Measurements from ENCODE around the gene HTR3D. TPM values are rescaled to one million over a fixed set of nuclear protein-coding genes. Genes with fewer than 3 reads are reported as not detected.

The HTR3D gene
- total RNA-seq, 1 experiment from 2014 or later: not detected

DNA sequence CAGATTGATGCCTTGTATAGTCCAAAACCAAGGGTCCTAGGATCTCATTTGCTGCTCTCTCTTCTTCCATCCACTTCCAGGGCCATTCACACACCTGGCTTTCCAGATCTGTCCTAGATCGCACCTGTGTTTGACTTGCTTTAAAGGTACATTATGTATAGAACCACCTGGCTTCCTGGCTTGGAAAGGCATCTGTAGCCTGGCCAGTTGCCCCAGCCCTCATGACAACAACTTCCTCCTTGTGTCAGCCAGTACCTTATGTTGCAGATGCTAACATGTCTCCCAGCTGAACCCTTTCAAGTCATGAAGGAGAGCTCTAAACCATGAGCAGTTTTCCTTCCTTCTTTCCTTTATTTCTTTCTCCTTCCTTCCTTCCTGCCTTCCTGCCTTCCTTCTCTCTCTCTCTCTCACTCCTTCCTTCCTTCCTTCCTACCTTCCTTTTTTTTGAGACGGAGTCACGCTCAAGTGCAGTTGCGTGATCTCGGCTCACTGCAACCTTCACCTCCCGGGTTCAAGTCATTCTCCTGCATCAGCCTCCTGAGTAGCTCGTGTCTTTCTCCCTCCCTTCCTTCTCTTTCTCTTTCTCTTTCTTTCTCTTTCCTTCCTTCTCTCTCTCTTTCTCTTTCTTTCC is 18.8 kb downstream of the HTR3D start (continued):
- TF ChIP-seq YY1 (IDR thresholded peaks at IDR 0.05; ENCODE audit: extremely low read depth, insufficient replicate concordance, low read depth, low read length) (no peak), POLR2A (IDR thresholded peaks at IDR 0.05; ENCODE audit: borderline replicate concordance, extremely low read depth, insufficient read depth, insufficient read length) (no peak), JUND (IDR thresholded peaks at IDR 0.05) (no peak), CBX3 (IDR thresholded peaks at IDR 0.05; ENCODE audit: low read depth) (no peak), SRF (IDR thresholded peaks at IDR 0.05; ENCODE audit: low read depth) (no peak), ELF1 (IDR thresholded peaks at IDR 0.05; ENCODE audit: borderline replicate concordance, low read depth) (no peak), SP1 (IDR thresholded peaks at IDR 0.05; ENCODE audit: low read depth) (no peak)
- TF ChIP-seq, protein P1, sequence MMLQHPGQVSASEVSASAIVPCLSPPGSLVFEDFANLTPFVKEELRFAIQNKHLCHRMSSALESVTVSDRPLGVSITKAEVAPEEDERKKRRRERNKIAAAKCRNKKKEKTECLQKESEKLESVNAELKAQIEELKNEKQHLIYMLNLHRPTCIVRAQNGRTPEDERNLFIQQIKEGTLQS (IDR thresholded peaks at IDR 0.05): no peak

DNA sequence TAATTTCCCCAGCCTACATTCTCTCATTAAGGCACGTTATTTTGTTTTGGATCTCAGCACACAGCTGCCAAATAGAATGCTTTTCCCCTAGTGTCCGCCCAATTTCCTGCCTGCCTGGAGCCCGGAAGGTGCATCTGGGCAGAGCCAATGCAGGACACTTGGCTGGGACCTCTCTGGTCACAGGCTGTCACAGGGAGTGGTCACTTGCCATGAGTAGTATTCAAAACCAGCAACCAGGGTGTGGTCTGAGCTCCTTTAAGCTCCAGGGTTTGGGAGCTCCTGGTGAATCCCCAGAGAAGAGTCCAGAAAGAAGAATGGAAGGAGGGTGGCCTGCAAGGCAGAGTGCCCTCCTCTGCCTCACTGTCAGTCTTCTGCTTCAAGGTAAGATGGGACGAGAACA is 21.2 kb downstream of the HTR3D start, which contains the start of gene HTR3C:
HTR3C (plus strand) TSS at position 281 of the 400 bp plus-strand sequence; CDS start at position 315, 34 bp downstream.
- Histone ChIP-seq H3K9me2 (ENCODE audit: insufficient read depth) (no peaks in the 10 kb centered on the region), H3K27me3 (ENCODE audit: insufficient read depth, low read length) (no peaks in the 10 kb centered on the region), H2AFZ (ENCODE audit: low read depth, low read length, poor library complexity, severe bottlenecking) (no peak within 1 kb of the TSS), H3K4me2 (ENCODE audit: low read length) (no peak within 1 kb of the TSS), H3K27ac (ENCODE audit: low read depth, low read length) (no peak within 1 kb of the TSS), H3K4me1 (ENCODE audit: control insufficient read depth in 1 of 2, insufficient read depth in 2 of 2, low read length in 2 of 2) (no peaks in the 10 kb centered on the region), H3K9me3 (ENCODE audit: control insufficient read depth in 1 of 2, insufficient read depth in 1 of 2, low read depth in 1 of 2, low read length in 2 of 2) (no peaks in the 10 kb centered on the region), H3K9ac (ENCODE audit: low read length) (no peak within 1 kb of the TSS), H3K36me3 (ENCODE audit: control insufficient read depth in 1 of 2, insufficient read depth in 2 of 2, low read length in 2 of 2) (no peaks in the 10 kb centered on the region), H3K79me2 (ENCODE audit: insufficient read depth, low read length) (no peaks in the 10 kb centered on the region), H4K20me1 (ENCODE audit: insufficient read depth) (no peaks in the 10 kb centered on the region), H3K4me3 (replicated peaks in 1 of 2; ENCODE audit: low read depth in 1 of 2, low read length in 2 of 2) (no peak within 1 kb of the TSS)
- CTCF ChIA-PET: interaction anchor here (1.2 kb wide), 1 partner anchor 35 kb away, joined by 4 read pairs; the partner anchor contains the start of gene ABCC5
- TF ChIP-seq CEBPB (IDR thresholded peaks at IDR 0.05; ENCODE audit: low read depth) (no peak), ZNF274 (IDR thresholded peaks at IDR 0.05; ENCODE audit: low read depth, low read length) (no peak), EZH2 (IDR thresholded peaks at IDR 0.05) (no peak), RAD21 (IDR thresholded peaks at IDR 0.05; ENCODE audit: low read depth) (no peak), POLR2AphosphoS5 (IDR thresholded peaks at IDR 0.05; ENCODE audit: low read depth, low read length) (no peak), ELF1 (IDR thresholded peaks at IDR 0.05; ENCODE audit: borderline replicate concordance, low read depth) (no peak), POLR2A (IDR thresholded peaks at IDR 0.05; ENCODE audit: borderline replicate concordance, extremely low read depth, insufficient read depth, insufficient read length) (no peak), YY1 (IDR thresholded peaks at IDR 0.05; ENCODE audit: extremely low read depth, insufficient replicate concordance, low read depth, low read length) (no peak), EGR1 (IDR thresholded peaks at IDR 0.05; ENCODE audit: low read depth) (no peak), FOSL1 (IDR thresholded peaks at IDR 0.05; ENCODE audit: low read depth) (no peak), CBX3 (IDR thresholded peaks at IDR 0.05; ENCODE audit: low read depth) (no peak)
- TF ChIP-seq, protein P2, sequence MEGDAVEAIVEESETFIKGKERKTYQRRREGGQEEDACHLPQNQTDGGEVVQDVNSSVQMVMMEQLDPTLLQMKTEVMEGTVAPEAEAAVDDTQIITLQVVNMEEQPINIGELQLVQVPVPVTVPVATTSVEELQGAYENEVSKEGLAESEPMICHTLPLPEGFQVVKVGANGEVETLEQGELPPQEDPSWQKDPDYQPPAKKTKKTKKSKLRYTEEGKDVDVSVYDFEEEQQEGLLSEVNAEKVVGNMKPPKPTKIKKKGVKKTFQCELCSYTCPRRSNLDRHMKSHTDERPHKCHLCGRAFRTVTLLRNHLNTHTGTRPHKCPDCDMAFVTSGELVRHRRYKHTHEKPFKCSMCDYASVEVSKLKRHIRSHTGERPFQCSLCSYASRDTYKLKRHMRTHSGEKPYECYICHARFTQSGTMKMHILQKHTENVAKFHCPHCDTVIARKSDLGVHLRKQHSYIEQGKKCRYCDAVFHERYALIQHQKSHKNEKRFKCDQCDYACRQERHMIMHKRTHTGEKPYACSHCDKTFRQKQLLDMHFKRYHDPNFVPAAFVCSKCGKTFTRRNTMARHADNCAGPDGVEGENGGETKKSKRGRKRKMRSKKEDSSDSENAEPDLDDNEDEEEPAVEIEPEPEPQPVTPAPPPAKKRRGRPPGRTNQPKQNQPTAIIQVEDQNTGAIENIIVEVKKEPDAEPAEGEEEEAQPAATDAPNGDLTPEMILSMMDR (IDR thresholded peaks at IDR 0.05 in 2 of 3, conservative IDR thresholded peaks at IDR 0.05 in 1 of 3; ENCODE audit: borderline replicate concordance in 1 of 3, insufficient read depth in 1 of 3, low read depth in 2 of 3, low read length in 2 of 3): no peak
- TF ChIP-seq, protein P3, sequence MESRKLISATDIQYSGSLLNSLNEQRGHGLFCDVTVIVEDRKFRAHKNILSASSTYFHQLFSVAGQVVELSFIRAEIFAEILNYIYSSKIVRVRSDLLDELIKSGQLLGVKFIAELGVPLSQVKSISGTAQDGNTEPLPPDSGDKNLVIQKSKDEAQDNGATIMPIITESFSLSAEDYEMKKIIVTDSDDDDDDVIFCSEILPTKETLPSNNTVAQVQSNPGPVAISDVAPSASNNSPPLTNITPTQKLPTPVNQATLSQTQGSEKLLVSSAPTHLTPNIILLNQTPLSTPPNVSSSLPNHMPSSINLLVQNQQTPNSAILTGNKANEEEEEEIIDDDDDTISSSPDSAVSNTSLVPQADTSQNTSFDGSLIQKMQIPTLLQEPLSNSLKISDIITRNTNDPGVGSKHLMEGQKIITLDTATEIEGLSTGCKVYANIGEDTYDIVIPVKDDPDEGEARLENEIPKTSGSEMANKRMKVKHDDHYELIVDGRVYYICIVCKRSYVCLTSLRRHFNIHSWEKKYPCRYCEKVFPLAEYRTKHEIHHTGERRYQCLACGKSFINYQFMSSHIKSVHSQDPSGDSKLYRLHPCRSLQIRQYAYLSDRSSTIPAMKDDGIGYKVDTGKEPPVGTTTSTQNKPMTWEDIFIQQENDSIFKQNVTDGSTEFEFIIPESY (IDR thresholded peaks at IDR 0.05; ENCODE audit: extremely low read depth, insufficient replicate concordance, low read length): no peak
- TF ChIP-seq, protein P4, sequence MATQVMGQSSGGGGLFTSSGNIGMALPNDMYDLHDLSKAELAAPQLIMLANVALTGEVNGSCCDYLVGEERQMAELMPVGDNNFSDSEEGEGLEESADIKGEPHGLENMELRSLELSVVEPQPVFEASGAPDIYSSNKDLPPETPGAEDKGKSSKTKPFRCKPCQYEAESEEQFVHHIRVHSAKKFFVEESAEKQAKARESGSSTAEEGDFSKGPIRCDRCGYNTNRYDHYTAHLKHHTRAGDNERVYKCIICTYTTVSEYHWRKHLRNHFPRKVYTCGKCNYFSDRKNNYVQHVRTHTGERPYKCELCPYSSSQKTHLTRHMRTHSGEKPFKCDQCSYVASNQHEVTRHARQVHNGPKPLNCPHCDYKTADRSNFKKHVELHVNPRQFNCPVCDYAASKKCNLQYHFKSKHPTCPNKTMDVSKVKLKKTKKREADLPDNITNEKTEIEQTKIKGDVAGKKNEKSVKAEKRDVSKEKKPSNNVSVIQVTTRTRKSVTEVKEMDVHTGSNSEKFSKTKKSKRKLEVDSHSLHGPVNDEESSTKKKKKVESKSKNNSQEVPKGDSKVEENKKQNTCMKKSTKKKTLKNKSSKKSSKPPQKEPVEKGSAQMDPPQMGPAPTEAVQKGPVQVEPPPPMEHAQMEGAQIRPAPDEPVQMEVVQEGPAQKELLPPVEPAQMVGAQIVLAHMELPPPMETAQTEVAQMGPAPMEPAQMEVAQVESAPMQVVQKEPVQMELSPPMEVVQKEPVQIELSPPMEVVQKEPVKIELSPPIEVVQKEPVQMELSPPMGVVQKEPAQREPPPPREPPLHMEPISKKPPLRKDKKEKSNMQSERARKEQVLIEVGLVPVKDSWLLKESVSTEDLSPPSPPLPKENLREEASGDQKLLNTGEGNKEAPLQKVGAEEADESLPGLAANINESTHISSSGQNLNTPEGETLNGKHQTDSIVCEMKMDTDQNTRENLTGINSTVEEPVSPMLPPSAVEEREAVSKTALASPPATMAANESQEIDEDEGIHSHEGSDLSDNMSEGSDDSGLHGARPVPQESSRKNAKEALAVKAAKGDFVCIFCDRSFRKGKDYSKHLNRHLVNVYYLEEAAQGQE (IDR thresholded peaks at IDR 0.05; ENCODE audit: low read depth): no peak
- POLR2A ChIA-PET: no interaction called here
- DNase-seq (ENCODE audit: low read depth, low spot score): no peak
- no TSS peak for BruUV-seq (replicated peaks)
- RAD21 ChIA-PET (ENCODE audit: low non-redundant PET in 1 of 2, low total read pairs in 2 of 2, uncharacterized antibody in 2 of 2, unreplicated experiment in 2 of 2): no interaction called here
- no peak for ATAC-seq
- intact Hi-C loops (cut with micrococcal nuclease): no loop called here

All from HCT116 (cell line).